Activated T-cell treated with anti-CD3 and anti-CD28 coated beads, Interleukin-2, amount 50 U/mL, for 1 hour (primary cell): ENCODE results near the gene HOXA10.

Source experiments
- DNase-seq: peaks from one replicate; pipeline ENCODE4 v3.0.0-alpha.2; 2020

Gene HOXA10

GRCh38 chr7:27179030-27179429, 4.9 kb upstream of the HOXA10 start:
- peak; percentile 14 for DNase-seq

- DNase-seq: no peak
Measured at GRCh38 chr7:27178366-27178765, 4.2 kb upstream of the HOXA10 start.

DNA sequence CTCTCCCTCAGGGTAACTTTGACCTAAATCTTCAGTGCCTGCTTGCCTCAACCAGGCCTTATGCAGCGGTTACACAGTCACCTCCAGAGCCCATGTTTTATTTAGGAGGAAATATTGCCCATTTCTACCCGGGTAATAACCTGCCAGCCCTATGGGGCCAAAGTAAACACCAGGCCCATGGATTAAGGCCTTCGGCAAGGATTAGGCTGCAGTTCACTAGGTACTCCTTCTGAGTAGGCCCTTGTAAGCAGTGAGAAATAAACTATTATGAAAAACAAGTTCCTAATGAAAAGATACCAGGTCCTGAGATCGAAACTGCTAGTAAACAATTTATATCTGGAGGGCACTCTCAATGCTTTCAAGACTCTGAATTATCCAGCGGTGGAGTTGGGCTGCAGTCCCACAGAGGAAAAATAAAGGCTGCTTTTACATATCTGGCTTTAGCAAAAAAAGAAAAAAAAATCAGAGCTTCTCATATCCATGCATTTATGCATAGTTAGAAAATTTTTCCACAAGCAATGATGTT, 3.7 kb upstream of the HOXA10 start:
- no peak for DNase-seq

DNA sequence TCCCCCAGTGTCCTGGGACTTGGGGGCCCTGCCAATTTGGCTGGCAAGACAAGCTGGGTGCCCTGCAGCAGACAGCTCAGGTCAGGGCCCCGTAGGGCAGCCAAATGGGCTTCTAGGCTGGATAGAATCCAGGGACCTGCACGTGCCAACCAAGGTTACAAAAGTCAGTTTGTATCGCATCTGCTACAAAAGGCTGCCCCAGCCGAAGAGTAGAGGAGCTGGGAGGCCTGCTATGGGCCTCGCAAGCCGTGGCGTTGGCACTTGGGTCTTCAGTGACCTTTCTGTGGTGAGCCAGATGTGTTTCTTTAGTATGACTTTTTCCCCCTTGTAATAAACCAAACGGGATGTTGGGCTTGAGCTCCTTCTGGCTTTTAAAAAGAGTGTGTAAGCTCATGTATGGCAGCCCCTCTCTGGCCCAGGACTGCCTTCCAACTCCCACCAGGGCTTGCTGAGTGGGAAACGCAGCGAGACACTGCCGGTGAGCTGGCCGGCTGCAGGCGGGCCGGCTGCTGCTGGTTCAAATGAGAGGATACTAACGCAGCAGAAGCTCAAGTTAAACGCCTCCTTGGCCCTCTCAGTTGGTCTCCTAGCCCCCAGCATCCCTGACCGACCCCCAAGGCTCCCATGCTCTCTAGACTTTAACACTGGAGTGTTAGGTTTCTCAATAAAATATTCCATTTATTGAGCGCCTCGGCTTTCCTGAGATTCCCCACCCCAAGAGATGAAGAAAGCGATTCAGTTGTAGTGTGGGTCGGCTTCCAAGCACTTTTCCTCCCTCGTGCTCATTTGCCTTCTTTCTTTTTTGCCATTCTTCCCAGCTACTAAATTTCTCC, 3.1 kb upstream of the HOXA10 start:
- peak; percentile 13 for DNase-seq

DNA sequence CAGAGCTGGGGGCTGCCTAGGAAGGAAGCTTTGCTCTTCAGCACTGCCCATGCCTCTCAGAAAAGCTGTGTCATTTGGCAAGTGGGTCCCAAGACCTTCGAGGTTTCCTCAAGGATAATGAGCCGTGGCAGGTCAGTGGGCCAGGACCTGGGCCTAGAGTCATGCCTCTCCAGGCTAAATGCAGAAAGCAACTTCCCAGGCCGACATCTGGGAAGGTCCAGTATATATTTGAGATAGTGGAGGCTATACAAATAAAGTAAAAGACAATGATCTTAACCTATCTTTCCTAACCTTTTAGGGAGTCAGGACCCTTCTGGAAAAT, 2.4 kb upstream of the HOXA10 start:
- no peak for DNase-seq

DNA sequence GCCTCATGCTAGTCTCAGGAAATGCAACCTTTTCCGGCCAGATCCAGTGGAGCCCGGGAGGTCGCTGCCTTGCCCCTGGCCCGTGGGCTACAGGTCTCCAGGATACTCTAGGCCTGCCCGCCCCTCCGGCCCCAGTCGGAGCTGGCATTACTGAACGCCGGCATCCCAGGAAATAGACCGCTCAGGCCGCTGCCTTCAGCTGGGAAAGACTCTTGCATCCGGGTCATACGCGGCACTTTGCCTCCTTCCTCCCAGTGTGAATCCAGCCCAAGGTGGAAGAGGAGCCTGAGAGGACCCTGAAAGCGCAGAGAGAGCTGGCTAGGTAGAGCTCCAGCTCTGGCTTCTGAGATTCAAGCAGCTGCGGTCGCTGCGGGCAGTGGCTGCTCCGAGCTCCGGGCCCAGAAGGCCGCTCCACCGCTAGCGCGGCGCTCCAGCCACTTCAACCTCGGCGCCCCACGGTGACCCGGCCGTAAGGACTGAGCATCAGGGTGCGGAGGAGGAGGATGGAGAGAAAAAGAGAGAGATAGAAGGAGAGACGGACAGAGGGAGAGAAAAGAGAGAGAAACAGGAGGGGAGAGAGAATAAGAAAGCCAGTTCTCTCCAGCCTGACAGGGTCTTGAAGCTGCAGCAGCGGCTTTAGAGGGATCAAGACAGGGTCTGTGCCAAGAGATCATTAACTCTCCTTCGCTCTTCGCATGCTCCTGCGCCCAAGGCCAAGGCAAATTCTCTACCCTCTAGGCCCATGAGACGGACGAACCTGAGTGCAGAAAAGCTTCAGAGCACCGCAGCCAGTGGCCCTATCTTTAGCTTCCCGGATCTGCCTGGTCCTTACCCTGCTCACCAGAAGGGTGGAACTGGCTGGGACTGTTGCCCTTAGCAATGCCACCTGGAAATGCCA, 1.8 kb upstream of the HOXA10 start:
- peak; percentile 18 for DNase-seq

DNA sequence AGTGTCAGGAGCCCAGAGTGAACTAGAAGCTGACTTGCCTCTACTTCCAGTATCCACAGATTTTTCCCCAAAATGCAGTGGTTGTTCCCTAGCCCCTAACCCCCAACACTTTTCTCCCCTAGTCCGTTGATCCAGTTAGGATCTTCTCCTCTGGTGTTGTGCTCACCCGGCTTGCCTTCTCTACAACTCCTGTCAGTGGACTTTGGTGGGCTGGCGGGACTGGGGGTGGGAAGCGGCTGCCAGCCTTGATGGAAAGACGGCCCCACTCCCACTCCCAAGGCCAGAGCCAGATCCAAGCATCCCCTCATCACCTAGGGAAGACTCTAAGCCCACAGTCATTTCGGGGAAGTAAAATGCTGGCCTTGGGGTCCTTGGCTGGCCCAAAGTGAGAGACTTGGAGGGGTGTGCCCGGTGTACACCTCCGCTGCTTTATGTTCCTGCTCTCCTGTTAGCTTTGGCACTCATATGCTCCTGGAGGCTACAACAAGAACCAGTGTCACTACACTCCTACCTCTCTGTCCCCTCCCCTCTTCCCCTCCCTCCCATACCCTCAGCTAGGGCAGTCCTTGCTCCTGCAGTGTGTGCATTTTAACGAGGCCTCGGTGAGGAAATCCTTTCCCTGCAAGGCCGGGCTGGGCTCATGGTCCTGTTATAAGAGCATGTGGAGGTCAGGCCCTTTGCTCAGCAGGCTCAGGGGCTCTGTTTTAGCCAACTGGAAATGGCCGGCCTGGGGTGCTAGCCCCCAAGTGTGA, 930 bp upstream of the HOXA10 start:
- DNase-seq: no peak

DNA sequence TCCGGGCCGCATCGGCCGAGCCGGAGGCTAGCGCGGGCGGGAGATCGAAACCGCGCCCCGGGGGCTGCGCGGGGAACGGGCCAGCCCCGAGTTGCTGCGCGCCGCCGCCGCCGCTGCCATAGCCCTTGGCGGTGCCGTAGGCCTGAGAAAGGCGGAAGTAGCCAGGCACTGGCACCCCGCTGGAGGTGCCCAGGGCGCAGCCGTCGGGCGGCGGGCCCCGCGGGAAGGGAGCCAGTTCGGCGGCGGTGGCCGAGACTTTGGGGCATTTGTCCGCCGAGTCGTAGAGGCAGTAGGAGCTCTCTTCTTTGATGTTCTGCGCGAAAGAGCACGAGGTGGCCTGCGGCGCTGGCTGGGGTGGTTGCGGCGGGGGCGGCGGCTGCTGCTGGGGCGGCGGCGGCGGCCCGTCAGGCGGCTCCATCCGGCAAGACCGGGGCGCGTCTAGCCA, 587 bp downstream of the HOXA10 start:
- DNase-seq: peak; percentile 61

- no peak for DNase-seq
Measured at GRCh38 chr7:27172823-27173510, 1.2 kb downstream of the HOXA10 start.

DNA sequence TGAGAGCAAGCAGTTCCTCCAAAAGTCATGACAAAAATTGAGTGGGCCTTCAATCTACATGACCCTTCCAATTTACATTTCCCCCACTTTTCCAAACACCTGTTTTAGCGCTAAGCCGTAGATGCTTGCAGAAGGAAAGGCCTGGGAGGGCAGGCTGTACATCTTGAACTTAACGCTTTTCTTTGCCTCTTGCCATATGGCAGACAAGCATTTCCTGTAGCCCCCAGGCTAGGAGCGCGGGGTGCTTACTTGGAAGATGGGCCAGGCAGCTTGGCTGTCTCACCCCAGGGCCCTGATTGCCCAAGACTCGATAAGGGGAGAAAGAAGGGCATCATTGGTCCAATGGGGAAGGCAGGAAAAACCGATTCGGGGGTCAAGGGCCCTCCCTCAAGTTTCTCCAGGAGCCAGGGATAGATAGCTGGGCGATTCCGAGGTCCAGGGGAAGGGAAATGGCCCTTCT, 1.8 kb downstream of the HOXA10 start:
- peak; percentile 28 for DNase-seq

DNA sequence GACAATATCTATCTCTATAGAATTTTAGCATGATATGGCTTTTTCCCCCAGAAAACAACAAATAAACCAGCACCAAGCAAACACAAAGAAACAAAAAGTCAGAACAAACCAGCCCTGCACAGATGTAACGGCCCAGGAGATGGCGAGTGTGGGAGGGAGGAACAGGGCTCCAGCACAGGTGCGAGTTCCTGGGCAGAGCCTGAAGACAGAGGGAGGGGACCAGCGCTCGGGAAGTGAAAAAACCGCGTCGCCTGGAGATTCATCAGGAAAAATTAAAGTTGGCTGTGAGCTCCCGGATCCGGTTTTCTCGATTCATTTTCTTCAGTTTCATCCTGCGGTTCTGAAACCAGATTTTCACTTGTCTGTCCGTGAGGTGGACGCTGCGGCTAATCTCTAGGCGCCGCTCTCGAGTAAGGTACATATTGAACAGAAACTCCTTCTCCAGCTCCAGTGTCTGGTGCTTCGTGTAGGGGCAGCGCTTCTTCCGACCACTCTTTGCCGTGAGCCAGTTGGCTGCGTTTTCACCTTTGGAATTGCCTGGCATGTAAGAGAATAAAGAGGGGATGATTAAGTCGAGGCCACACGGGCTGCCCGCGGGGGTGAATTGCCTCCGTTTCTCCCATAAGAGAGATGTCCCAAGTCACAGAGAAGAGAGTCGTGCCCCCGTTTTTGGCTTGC, 2.3 kb downstream of the HOXA10 start:
- peak; percentile 32 for DNase-seq

DNA sequence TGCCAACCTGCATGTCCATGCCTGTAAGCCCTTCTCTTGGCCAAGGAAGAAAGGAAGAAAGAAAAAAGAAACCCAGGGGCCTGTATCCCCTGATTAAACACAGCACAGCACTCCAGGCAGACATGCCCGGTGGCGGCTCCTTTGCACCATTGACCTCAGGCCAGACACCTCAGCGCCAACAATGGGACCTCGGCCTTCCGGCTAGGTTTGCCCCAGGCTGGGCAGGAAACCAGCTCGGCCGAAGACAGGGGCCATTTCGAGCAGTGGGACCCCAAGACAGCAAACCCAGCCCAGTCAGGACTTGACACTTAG, 2.8 kb downstream of the HOXA10 start:
- peak; percentile 25 for DNase-seq

- no peak for DNase-seq
Measured at GRCh38 chr7:27170426-27171324, 3.4 kb downstream of the HOXA10 start.

GRCh38 chr7:27169658-27170425, 4.3 kb downstream of the HOXA10 start:
- DNase-seq: no peak

GRCh38 chr7:27168265-27168947, 5.7 kb downstream of the HOXA10 start:
- peak; percentile 49 for DNase-seq

DNA sequence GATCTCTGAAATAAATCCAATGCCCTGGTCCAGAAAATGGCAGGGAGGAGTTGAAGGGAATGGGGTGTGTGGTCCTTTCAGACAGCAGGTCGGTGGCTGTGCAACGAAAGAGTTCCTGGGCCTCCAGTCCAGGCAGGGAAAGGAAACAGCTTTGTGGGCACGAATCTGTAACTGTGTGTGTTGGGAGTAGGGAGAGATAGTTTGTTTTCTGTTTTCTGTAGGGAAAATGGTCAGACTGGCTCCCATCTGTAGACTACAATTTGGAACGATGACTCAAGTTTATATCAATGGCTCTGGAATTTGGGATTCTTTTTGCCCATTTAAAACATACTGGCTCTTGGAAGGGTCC, 6.2 kb downstream of the HOXA10 start:
- no peak for DNase-seq

DNA sequence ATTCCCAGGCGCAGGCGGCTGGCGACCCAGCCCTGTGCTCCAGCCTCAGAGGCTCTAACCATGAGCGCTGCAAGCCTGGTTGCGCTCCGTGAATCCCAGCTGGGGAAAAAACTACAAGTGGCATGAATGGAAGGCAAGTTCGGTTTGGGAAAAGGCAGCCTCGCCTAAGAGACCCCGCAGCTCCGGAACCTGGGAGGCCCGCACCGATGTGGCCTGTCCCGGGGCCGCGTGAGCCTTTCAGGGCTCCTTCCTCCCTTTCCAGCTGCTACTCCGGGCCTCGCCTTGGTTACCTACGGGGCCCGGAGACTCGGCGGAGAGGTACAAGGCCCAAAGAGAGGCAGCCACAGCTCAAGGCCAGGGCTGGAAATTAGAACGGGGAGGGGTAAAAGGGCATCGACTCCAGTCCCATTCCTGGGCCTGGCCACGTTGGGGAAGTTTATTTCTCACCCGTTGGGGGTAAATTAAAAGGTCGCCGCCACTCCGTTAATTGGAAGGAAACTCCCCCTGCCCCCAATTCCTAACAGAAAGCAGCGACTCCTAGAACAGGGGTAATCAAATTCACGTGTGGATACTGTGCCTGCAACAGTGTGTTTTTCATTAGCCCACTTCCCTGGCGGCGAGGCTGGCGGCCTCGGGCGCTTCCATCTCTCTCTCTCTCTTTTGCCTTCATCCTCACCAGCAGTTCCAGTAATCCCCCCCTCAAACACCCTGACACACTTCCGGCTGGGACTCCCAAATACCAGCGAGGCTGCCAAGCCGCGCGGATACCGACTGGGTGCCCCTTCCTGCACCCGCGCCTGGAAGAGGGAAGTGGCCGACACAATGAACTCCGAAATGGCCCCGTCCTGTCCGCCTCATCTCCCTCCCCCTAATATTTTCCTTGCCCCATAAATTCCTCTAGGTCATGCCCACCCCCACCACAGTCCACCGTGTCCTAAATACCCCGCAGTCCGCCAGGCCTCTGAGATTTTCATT, 7.3 kb downstream of the HOXA10 start:
- DNase-seq: no peak

GRCh38 chr7:27165996-27166530, 8.1 kb downstream of the HOXA10 start:
- peak; percentile 40 for DNase-seq
